DND-41 (cell line): Measurements from ENCODE around the gene MXI1.

ENCODE experiments used
- EZH2 ChIP-seq: IDR thresholded peaks from 3 replicates; pipeline ENCODE4 v1.6.1; 2012; ENCODE audit warnings: borderline replicate concordance, low read depth, mild to moderate bottlenecking, moderate library complexity, low read length, inconsistent platforms; ENCODE audit not compliant: severe bottlenecking
- TF ChIP-seq, protein P1 (sequence below): IDR thresholded peaks from 2 replicates; pipeline ENCODE4 v1.5.1; 2012; ENCODE audit warnings: borderline replicate concordance, low read length, moderate library complexity, mild to moderate bottlenecking; ENCODE audit not compliant: poor library complexity, severe bottlenecking; ENCODE audit errors: extremely low read depth

GRCh38 chr10:110171032-110171431 is 36.4 kb upstream of the MXI1 start:
- TF ChIP-seq, protein P1, sequence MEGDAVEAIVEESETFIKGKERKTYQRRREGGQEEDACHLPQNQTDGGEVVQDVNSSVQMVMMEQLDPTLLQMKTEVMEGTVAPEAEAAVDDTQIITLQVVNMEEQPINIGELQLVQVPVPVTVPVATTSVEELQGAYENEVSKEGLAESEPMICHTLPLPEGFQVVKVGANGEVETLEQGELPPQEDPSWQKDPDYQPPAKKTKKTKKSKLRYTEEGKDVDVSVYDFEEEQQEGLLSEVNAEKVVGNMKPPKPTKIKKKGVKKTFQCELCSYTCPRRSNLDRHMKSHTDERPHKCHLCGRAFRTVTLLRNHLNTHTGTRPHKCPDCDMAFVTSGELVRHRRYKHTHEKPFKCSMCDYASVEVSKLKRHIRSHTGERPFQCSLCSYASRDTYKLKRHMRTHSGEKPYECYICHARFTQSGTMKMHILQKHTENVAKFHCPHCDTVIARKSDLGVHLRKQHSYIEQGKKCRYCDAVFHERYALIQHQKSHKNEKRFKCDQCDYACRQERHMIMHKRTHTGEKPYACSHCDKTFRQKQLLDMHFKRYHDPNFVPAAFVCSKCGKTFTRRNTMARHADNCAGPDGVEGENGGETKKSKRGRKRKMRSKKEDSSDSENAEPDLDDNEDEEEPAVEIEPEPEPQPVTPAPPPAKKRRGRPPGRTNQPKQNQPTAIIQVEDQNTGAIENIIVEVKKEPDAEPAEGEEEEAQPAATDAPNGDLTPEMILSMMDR, result no peak
- no peak for TF ChIP-seq EZH2
